C4-2B (cell line): ENCODE results near the gene PREX1.

Source experiments
- H3K27ac ChIP-seq: fragments of 450-650 bp; 2 replicates; pipeline ENCODE4 v1.5.1; 2017
- ZFX ChIP-seq: fragments of 450-650 bp; IDR thresholded peaks from 2 replicates; pipeline ENCODE4 v1.6.1; 2017
- TF ChIP-seq, protein P1 (sequence below): fragments of 450-650 bp; conservative IDR thresholded peaks from 2 replicates; pipeline ENCODE4 v1.5.1; 2017; ENCODE audit warnings: mild to moderate bottlenecking

The PREX1 gene

DNA sequence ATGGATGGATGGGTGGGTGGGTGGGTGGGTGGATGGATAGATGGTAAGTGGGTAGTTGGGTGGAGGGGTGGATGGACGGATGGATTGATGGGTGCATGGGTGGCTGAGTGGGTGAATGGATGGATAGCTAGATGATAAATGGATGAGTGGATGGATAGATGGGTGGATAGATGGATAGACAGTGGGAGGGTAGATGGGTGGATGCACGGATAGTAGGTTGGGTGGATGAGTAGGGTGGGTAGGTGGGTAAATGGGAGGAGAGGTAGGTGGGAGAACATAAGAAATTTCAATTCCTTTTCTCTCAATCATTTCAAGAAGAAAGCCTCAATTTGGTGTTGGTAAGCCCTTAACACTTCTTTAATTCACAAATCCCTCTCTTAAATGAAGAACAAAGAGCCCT lies 186.9 kb downstream of the PREX1 start:
- TF ChIP-seq ZFX, result no peak
- TF ChIP-seq, protein P1, sequence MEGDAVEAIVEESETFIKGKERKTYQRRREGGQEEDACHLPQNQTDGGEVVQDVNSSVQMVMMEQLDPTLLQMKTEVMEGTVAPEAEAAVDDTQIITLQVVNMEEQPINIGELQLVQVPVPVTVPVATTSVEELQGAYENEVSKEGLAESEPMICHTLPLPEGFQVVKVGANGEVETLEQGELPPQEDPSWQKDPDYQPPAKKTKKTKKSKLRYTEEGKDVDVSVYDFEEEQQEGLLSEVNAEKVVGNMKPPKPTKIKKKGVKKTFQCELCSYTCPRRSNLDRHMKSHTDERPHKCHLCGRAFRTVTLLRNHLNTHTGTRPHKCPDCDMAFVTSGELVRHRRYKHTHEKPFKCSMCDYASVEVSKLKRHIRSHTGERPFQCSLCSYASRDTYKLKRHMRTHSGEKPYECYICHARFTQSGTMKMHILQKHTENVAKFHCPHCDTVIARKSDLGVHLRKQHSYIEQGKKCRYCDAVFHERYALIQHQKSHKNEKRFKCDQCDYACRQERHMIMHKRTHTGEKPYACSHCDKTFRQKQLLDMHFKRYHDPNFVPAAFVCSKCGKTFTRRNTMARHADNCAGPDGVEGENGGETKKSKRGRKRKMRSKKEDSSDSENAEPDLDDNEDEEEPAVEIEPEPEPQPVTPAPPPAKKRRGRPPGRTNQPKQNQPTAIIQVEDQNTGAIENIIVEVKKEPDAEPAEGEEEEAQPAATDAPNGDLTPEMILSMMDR, result no peak
- no peak overlapping the region for H3K27ac ChIP-seq

DNA sequence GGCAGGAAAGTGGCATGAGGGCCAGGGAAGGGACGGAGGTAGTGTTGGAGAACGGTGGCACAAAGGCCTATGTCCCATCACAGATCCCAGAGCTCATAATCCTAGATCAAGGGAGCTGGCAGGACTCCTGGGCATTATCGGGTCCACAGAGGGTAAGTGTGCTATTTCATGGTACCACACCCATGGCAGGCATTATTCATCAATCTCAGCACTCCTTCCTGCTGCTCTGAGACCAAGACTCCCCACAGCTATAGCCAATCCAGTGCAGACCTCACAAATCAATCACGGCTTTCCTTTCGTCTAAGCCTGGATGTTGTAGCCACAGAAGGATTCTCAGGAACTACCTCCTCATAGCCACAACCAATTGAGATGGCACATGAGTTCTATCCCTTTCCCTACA lies 187.9 kb downstream of the PREX1 start:
- H3K27ac ChIP-seq, result no peak overlapping the region
- no peak for TF ChIP-seq ZFX
- TF ChIP-seq, protein P1, result no peak

DNA sequence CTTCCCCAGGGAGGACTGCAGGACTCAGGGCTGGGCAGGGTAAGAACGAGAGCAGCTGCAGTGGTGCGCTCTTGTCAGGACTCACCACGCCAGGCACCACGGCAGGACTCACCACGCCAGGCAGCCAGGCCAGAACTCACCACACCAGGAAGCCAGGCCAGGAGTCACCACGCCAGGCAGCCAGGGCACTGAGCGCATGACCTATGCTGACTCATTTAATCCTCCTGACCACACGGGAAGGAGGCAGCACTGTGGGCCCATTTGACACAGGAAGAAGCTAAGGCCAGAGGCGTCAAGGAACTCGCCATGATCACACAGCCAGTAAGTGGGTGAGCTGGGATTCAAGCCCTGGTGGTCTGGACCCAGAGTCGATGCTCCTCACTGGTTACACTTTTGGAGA lies 189.3 kb downstream of the PREX1 start:
- TF ChIP-seq, protein P1, result no peak
- TF ChIP-seq ZFX, result no peak
- H3K27ac ChIP-seq, result no peak overlapping the region

DNA sequence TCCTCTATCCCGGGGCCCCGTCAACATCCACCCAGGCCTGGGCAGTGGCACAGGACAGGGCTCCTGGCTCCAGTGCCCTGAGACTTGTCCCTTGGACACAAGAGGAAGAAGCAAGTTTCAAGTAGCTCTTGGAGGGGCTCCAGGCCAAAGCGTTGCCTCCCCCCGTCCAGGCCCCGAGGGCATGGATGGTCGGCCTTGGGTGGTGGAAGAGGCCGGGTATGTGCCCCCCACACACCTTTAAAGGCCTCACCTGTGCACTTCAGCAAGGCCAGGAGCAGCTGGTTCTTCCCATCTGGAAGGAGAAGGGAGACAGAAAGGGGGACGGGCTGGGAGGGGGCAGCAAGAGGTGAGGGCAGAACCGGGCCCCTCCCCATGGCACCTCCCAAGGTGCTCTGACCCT lies 190.3 kb downstream of the PREX1 start:
- TF ChIP-seq, protein P1, result no peak
- no peak for TF ChIP-seq ZFX
- H3K27ac ChIP-seq, result no peak overlapping the region

DNA sequence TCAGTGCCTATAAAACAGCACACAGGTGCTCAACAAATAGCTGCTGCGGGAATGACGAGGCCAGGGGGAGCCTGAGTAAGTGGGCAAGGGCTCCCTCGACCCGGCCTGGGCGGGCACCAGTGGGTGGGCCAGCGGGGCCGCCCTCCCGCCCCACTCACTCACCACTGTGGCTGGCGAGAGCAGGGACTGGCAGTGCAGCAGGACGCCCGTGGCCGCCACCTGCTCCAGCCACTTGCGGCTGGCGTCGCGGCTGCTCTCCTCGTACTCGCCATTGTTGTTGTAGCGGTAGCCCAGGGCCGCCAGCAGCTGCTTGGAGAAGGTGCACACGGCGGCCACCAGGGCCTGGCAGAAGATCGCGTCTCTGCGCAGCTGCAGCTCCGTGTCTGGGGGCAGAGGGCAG lies 191.5 kb downstream of the PREX1 start:
- TF ChIP-seq, protein P1, result no peak
- TF ChIP-seq ZFX, result no peak
- H3K27ac ChIP-seq, result no peak overlapping the region

DNA sequence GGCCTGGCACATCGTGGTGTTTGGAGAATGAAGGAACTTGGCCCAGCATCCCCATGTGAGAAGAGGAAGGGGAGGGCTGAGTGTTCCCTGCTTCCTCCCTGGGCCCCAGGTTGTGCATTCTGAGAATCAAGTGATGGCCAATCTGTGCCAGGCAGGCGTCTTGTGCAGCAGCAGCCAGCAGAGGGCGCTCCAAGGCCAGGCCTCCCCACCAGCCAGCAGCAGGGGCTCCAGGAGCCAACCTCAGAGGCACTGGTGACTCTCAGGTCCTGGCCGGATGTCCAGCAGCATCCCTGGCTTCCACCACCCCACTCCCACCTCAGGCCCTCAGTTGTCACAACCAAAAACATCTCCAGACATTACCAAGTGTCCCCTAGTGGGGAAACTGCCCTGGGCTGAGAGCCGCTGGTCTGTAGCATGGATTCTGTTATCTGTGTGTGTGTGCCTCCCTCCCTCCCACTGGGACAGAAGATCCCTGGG lies 192.0 kb downstream of the PREX1 start:
- TF ChIP-seq, protein P1, result peak; percentile 97
- no peak for TF ChIP-seq ZFX
- H3K27ac ChIP-seq, result no peak overlapping the region

DNA sequence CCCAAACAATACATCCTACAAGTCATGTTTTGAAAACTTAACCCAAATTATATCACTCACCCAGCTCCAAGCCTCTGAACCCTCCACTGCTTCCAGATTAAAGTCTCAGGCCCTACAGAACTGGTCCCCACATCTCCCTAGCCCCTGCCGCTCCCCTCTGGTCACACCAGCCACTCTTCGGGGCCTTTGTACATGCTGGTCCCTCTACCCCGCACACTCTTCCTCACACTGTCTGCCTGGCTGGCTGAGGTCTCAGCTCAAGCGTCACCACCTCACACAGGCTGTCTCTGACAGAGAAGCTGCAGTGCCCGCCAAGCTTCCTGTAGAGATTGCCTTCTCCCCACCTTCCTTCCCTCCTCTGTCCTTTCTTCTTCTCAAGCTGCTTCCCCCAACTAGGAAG lies 192.4 kb downstream of the PREX1 start:
- no peak overlapping the region for H3K27ac ChIP-seq
- TF ChIP-seq, protein P1, result no peak
- TF ChIP-seq ZFX, result no peak
